Hepatic stellate cell (primary cell): ENCODE data around the gene CDK4.

ENCODE experiments used
- DNase-seq: peaks from one replicate; pipeline ENCODE4 v3.0.0; 2011; ENCODE audit warnings: low spot score

The CDK4 gene

GRCh38 chr12:57771873-57772428, 19.8 kb upstream of the CDK4 start, which contains the start of gene METTL1:
METTL1 (minus strand) TSS chr12:57772105; CDS start chr12:57772083, 22 bp downstream.
- DNase-seq: peak; percentile 97

- peak; percentile 97 for DNase-seq
Observed at GRCh38 chr12:57771236-57771872, 19.2 kb upstream of the CDK4 start.

- DNase-seq: no peak
Observed at GRCh38 chr12:57770734-57771133, 18.6 kb upstream of the CDK4 start.

- no peak for DNase-seq
Observed at GRCh38 chr12:57769594-57769993, 17.5 kb upstream of the CDK4 start.

- no peak for DNase-seq
Observed at GRCh38 chr12:57767876-57768275, 15.8 kb upstream of the CDK4 start.

- DNase-seq: no peak
Observed at GRCh38 chr12:57767305-57767698, 15.2 kb upstream of the CDK4 start.

GRCh38 chr12:57766464-57767304, 14.6 kb upstream of the CDK4 start, which contains the start of gene CYP27B1:
CYP27B1 (minus strand) TSS chr12:57767078; CDS start chr12:57767041, 37 bp downstream.
- no peak for DNase-seq

GRCh38 chr12:57765698-57766463, 13.8 kb upstream of the CDK4 start:
- DNase-seq: no peak

GRCh38 chr12:57765003-57765697, 13.0 kb upstream of the CDK4 start:
- peak; percentile 53 for DNase-seq

GRCh38 chr12:57764662-57765002, 12.5 kb upstream of the CDK4 start:
- DNase-seq: no peak

- no peak for DNase-seq
Observed at GRCh38 chr12:57763881-57764661, 12.0 kb upstream of the CDK4 start.

- DNase-seq: no peak
Observed at GRCh38 chr12:57762463-57762862, 10.4 kb upstream of the CDK4 start.

- DNase-seq: no peak
Observed at GRCh38 chr12:57761391-57761998, 9.4 kb upstream of the CDK4 start.

- no peak for DNase-seq
Observed at GRCh38 chr12:57760347-57760982, 8.4 kb upstream of the CDK4 start.

GRCh38 chr12:57759360-57759980, 7.4 kb upstream of the CDK4 start:
- no peak for DNase-seq

- no peak for DNase-seq
Observed at GRCh38 chr12:57758552-57759359, 6.6 kb upstream of the CDK4 start.

GRCh38 chr12:57757771-57758170, 5.7 kb upstream of the CDK4 start:
- no peak for DNase-seq
